ENCODE results near the gene FARSA.
"Not testable (repeated sequence)": the region's sequence is repeated elsewhere in the genome, so short reads cannot be mapped to it uniquely, and the experiment has no call there.

FARSA gene

GRCh38 chr19:12890299-12890786 lies 43.2 kb downstream of the FARSA start:
- FAIRE-seq, result not testable (repeated sequence)

GRCh38 chr19:12888006-12888603 lies 45.4 kb downstream of the FARSA start:
- no peak for FAIRE-seq

DNA sequence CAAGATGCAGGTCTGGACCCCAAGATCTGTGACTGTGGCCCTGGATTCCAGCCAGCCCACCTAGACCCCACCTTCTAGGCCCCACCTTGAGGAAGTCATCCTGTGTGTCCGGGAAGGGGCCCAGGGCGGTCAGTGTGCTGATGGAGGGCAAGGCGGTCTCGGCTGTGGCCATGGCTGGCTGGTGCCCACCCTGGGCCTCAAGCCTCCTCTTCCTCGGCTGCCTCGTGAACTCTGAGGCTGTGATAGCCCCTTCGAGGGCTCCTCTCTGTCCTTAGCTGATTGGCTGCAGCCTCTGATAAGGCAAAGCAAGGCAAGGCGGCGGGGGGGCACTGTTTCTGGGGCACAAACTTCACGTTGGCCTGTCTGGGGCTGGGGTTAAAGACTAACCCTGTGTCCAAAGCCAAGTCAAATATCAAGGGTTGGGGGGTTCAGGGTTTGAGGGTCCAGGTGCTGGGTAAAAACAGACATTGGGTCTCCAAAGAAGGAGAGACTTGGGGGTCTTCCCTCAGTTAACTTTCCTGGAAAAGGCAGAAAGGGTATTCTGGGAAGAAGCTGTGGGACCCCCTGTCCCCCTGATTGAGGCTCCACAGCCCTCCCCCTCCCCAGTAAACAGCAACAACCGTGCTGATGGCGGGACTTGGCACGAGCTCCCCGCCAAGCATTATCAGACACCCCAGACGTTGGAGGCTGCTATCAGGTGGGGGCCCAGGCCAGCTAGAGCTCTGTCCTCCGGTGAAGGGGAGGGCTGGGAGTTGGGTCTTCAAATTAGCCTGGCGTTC lies 46.4 kb downstream of the FARSA start, which contains the start of gene KLF1:
Gene KLF1, minus strand, starts transcription at position 233 of the 779 bp plus-strand sequence. Its CDS starts 61 bp downstream, at position 172.
- FAIRE-seq, result no peak

DNA sequence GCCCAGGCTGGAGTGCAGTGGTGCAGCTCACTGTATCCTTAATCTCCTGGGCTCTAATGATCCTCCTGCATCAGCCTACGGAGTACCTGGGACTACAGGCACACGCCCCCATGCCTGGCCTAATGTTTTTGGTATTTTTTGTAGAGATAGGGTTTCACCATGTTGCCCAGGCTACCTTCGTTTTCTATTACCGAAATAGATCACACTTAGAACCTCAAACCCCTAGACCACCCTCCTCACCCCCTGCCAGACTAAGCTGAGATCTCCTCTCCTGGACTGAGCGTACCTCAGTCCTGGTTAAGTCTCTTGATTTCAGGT lies 46.9 kb downstream of the FARSA start:
- no peak for FAIRE-seq

GRCh38 chr19:12885749-12886650 lies 47.5 kb downstream of the FARSA start:
- no peak for FAIRE-seq

- no peak for FAIRE-seq
These were observed 48.4 kb downstream of the FARSA start for GRCh38 chr19:12884926-12885748.

GRCh38 chr19:12884627-12884925 lies 48.9 kb downstream of the FARSA start:
- FAIRE-seq, result no peak

DNA sequence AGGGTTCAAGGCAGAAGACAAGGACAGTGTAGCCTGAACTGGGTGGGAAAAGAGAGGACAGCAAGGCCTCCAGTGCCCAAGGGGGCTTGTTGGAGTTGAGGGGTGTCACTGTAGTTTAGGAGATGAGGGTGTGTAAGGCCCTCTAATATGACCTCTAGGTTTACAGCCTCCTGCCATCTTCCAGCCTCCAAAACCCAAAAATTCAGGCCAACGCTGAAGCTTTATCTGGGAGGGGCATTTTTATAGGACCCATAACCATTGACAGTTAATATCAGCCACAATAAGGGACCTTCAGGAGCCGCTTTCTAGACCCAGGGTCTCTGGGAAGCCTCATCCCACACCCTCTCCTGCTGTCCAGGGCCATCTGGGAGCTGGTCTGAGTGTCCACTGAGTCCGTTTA lies 49.3 kb downstream of the FARSA start:
- FAIRE-seq, result no peak

DNA sequence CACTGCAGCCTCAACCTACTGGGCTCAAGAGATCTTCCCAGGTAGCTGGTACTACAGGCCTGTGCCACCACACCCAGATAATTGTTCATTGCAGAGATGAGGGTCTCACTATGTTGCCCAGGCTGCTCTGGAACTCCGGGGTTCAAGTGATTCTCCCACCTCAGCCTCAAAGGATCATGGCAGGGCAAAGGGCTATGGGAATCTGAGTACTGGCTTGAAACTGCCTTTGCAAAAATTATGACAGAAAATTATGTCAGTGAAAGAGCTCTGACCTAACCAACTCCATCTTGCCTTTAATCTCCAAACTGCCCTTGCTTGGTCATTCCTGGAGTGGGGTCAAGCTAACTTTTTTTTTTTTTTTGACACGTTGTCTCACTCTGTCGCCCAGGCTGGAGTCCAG lies 50.9 kb downstream of the FARSA start:
- FAIRE-seq, result no peak

DNA sequence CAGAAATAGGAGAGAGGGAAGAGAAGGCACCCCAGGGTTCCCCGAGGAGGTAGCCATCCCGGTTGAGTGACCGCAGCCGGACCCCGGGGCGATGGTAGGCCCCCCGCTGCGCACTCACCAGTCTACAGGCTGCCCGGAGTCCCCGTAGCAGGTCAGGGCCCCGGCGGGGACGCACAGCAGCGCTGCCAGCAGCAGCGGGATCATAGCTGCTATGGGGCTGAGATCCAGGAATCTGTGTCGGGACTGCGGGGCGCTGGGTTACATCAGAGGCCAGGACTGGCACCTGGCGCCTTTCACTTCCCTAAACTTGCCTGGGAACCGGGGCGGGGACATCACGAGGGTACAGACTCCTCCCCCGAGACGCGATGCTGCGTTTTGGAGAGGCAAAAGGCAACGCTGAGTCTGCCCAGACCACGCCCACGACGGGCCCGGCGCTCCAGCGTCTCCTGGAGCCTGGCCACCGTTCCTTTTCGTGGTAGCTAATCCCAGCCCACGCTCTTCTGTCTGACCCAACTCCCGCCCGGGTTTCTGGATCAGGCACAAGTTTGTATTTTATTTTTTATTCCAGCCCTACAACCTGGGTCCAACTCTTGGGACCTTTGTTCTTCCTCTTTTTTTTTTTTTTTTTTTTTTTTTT lies 52.2 kb downstream of the FARSA start, which contains the start of gene DNASE2:
Gene DNASE2, minus strand, starts transcription at position 278 of the 637 bp plus-strand sequence. Its CDS starts 74 bp downstream, at position 204.
- no peak for FAIRE-seq

DNA sequence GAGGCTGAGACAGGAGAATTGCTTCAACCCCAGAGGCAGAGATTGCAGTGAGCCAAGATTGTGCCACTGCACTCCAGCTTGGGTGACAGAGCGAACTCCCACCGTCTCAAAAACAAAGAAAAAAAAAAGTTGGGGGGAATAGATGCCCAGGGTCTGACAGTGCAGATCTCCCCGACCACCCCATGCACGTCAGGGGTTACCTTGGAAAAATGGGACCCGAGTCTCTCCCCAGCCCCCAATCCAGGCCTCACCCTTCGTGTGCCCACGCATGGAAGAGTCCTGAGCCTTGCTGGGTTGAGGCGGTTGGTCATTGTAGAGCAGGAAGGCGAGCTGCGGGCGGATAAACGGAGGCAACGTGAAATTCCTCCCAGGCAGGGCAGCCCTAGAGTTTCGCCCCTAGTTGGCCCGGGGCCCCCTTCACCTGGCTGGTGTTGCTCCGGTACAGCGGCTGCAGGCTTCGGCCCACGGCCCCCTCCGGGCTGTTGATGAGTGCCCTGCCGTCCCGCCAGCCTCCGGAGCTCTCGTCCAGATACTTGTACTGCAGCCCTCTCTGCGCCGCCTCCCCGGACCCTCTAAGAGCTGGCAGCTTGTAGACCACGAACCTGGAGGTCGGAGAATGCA lies 52.9 kb downstream of the FARSA start:
- FAIRE-seq, result no peak

GRCh38 chr19:12875086-12875485 lies 58.4 kb downstream of the FARSA start:
- no peak for FAIRE-seq

- FAIRE-seq, result no peak
These were observed 59.4 kb downstream of the FARSA start for GRCh38 chr19:12873891-12874745.

DNA sequence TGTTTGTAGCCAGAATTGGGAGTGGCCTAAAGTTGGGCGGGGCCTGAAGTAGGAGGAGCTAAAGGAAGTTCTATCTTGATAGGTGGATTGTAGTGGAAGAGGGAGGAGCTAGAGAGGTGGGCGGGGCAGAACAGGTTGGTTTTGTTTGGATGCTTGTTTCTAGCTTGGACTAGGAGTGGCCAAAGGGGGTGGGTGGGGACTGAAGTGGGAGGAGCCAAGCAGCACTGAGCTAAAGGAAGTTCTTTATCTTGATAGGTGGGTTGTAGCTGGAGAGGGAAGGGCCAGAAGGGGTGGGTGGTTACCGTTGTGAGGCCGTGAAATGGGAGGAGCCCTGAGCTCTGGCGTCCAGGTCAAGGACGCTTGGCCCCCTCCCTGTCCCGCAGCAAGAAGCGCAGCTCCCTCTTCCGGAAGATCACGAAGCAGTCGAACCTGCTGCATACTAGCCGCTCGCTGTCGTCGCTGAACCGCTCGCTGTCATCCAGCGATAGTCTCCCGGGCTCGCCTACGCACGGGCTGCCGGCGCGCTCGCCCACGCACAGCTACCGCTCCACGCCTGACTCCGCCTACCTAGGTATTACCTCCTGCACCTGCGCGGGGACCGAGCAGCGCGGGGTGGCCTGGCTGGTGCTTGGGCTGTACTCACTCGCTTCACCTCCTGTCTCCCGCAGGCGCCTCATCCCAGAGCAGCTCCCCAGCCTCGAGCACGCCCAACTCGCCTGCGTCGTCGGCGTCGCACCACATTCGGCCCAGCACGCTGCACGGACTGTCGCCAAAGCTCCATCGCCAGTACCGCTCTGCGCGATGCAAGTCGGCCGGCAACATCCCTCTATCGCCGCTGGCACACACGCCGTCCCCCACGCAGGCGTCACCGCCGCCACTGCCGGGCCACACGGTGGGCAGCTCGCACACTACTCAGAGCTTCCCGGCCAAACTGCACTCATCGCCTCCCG lies 60.3 kb downstream of the FARSA start:
- no peak for FAIRE-seq
